HEK293 (cell line): ENCODE results near the gene CORO2B.

Experiments used
- CTCF ChIA-PET: fragments of 350-600 bp; formaldehyde crosslinking; extraction: SDS; loops from one replicate; lab custom pipeline; 2021; ENCODE audit warnings: antibody characterized with exemption; lab: Yijun Ruan, JAX
- POLR2A ChIA-PET: fragments of 300-600 bp; formaldehyde crosslinking; extraction: SDS; loops from one replicate; lab custom pipeline; 2020; ENCODE audit warnings: antibody characterized with exemption, inconsistent platforms; lab: Yijun Ruan, JAX
- H3K27ac ChIP-seq: fragments of 200-500 bp; sonication (Bioruptor generic); 2 replicates; pipeline ENCODE4 v1.5.1; 2014; ENCODE audit warnings: low read depth, low read length, control low read depth, inconsistent platforms; ENCODE audit errors: extremely low read depth
- H3K36me3 ChIP-seq, 2 experiments: fragments of 200-500 bp in 1 of 2; sonication (Bioruptor generic) in 1 of 2; 1 replicate in 1 of 2; 2 replicates in 1 of 2; pipeline ENCODE4 v1.5.1; 2014 to 2017; ENCODE audit warnings: inconsistent platforms in 2 of 2, low read length in 2 of 2; ENCODE audit not compliant: control insufficient read depth in 2 of 2, insufficient read depth in 1 of 2
- H3K4me1 ChIP-seq: fragments of 200-500 bp; sonication (Bioruptor generic); 2 replicates; pipeline ENCODE4 v1.5.1; 2014; ENCODE audit warnings: mild to moderate bottlenecking, low read length, inconsistent platforms; ENCODE audit not compliant: control insufficient read depth, insufficient read depth
- H3K4me3 ChIP-seq: 2 replicates; pipeline ENCODE4 v1.5.1; 2011; ENCODE audit warnings: low read depth, mild to moderate bottlenecking, control low read depth, low read length, moderate library complexity
- H3K9me3 ChIP-seq: fragments of 200-500 bp; sonication (Bioruptor generic); 2 replicates; pipeline ENCODE4 v1.5.1; 2014; ENCODE audit warnings: low read depth, low read length, inconsistent platforms; ENCODE audit not compliant: control insufficient read depth, insufficient read depth
- GLI2 ChIP-seq: fragments of 450-650 bp; formaldehyde crosslinking; IDR thresholded peaks from 2 replicates; pipeline ENCODE4; 2017; ENCODE audit warnings: missing biosample characterization, missing genetic modification characterization, low read depth, borderline replicate concordance
- HOXA7 ChIP-seq: sonication (generic); formaldehyde crosslinking; IDR thresholded peaks from 2 replicates; pipeline ENCODE4 v1.8.1; 2022; ENCODE audit warnings: missing genetic modification reagents, borderline replicate concordance
- HOXC10 ChIP-seq: sonication (generic); formaldehyde crosslinking; IDR thresholded peaks from 2 replicates; pipeline ENCODE4 v1.8.1; 2023; ENCODE audit warnings: mild to moderate bottlenecking, missing genetic modification reagents
- KLF1 ChIP-seq: fragments of 450-650 bp; formaldehyde crosslinking; IDR thresholded peaks from 2 replicates; pipeline ENCODE4 v1.5.1; 2016; ENCODE audit warnings: missing biosample characterization, missing genetic modification characterization
- KLF16 ChIP-seq: fragments of 450-650 bp; formaldehyde crosslinking; IDR thresholded peaks from 2 replicates; pipeline ENCODE4 v1.5.1; 2017; ENCODE audit warnings: missing biosample characterization, missing genetic modification characterization
- KLF17 ChIP-seq: fragments of 450-650 bp; formaldehyde crosslinking; IDR thresholded peaks from 2 replicates; pipeline ENCODE4 v1.5.1; 2016; ENCODE audit warnings: missing biosample characterization, missing genetic modification characterization
- MZF1 ChIP-seq: fragments of 450-650 bp; formaldehyde crosslinking; IDR thresholded peaks from 2 replicates; pipeline ENCODE4 v1.5.1; 2017; ENCODE audit warnings: missing biosample characterization, missing genetic modification characterization, borderline replicate concordance
- OVOL3 ChIP-seq: fragments of 450-650 bp; formaldehyde crosslinking; IDR thresholded peaks from 2 replicates; pipeline ENCODE4 v1.5.1; 2016; ENCODE audit warnings: missing biosample characterization, missing genetic modification characterization
- SALL2 ChIP-seq: fragments of 450-650 bp; formaldehyde crosslinking; IDR thresholded peaks from 2 replicates; pipeline ENCODE4 v1.5.0; 2017; ENCODE audit warnings: missing biosample characterization, mild to moderate bottlenecking, missing genetic modification characterization, borderline replicate concordance
- SP7 ChIP-seq: fragments of 450-650 bp; formaldehyde crosslinking; IDR thresholded peaks from 2 replicates; pipeline ENCODE4 v1.5.1; 2016; ENCODE audit warnings: missing biosample characterization, missing genetic modification characterization
- WT1 ChIP-seq: fragments of 450-650 bp; formaldehyde crosslinking; IDR thresholded peaks from 2 replicates; pipeline ENCODE4 v1.5.1; 2016; ENCODE audit warnings: missing biosample characterization, missing genetic modification characterization
- ZBTB1 ChIP-seq: fragments of 450-650 bp; formaldehyde crosslinking; IDR thresholded peaks from 2 replicates; pipeline ENCODE4 v1.5.1; 2016; ENCODE audit warnings: missing biosample characterization, missing genetic modification characterization
- ZBTB17 ChIP-seq: fragments of 450-650 bp; formaldehyde crosslinking; IDR thresholded peaks from 2 replicates; pipeline ENCODE4 v1.5.1; 2016; ENCODE audit warnings: missing biosample characterization, missing genetic modification characterization
- ZBTB20 ChIP-seq: fragments of 450-650 bp; formaldehyde crosslinking; IDR thresholded peaks from 2 replicates; pipeline ENCODE4 v1.5.1; 2016; ENCODE audit warnings: missing biosample characterization, missing genetic modification characterization
- ZIC2 ChIP-seq: fragments of 450-650 bp; formaldehyde crosslinking; IDR thresholded peaks from 2 replicates; pipeline ENCODE4 v1.5.1; 2016; ENCODE audit warnings: missing biosample characterization, missing genetic modification characterization
- ZNF157 ChIP-seq: fragments of 450-650 bp; formaldehyde crosslinking; IDR thresholded peaks from 2 replicates; pipeline ENCODE4 v1.5.1; 2016; ENCODE audit warnings: missing biosample characterization, missing genetic modification characterization
- ZNF184 ChIP-seq: fragments of 450-650 bp; IDR thresholded peaks from 2 replicates; pipeline ENCODE4 v1.5.1; 2018; ENCODE audit warnings: missing biosample characterization, mild to moderate bottlenecking, missing genetic modification characterization
- ZNF221 ChIP-seq: fragments of 450-650 bp; formaldehyde crosslinking; IDR thresholded peaks from 2 replicates; pipeline ENCODE4 v1.5.1; 2017; ENCODE audit warnings: missing biosample characterization, missing genetic modification characterization, borderline replicate concordance
- ZNF341 ChIP-seq: fragments of 450-650 bp; formaldehyde crosslinking; IDR thresholded peaks from 2 replicates; pipeline ENCODE4; 2016; ENCODE audit warnings: low read depth, missing biosample characterization, missing genetic modification characterization
- ZNF362 ChIP-seq: fragments of 450-650 bp; formaldehyde crosslinking; IDR thresholded peaks from 2 replicates; pipeline ENCODE4 v1.5.1; 2016; ENCODE audit warnings: missing biosample characterization, missing genetic modification characterization
- ZNF473 ChIP-seq: fragments of 450-650 bp; formaldehyde crosslinking; IDR thresholded peaks from 2 replicates; pipeline ENCODE4 v1.5.1; 2017; ENCODE audit warnings: missing biosample characterization, missing genetic modification characterization
- ZNF488 ChIP-seq: fragments of 450-650 bp; formaldehyde crosslinking; IDR thresholded peaks from 2 replicates; pipeline ENCODE4 v1.5.1; 2016; ENCODE audit warnings: missing biosample characterization, missing genetic modification characterization
- ZNF558 ChIP-seq: fragments of 450-650 bp; formaldehyde crosslinking; IDR thresholded peaks from 2 replicates; pipeline ENCODE4 v1.5.1; 2016; ENCODE audit warnings: missing biosample characterization, missing genetic modification characterization
- ZNF645 ChIP-seq: fragments of 450-650 bp; formaldehyde crosslinking; IDR thresholded peaks from 2 replicates; pipeline ENCODE4; 2016; ENCODE audit warnings: missing biosample characterization, missing genetic modification characterization
- ZNF768 ChIP-seq: fragments of 450-650 bp; formaldehyde crosslinking; IDR thresholded peaks from 2 replicates; pipeline ENCODE4 v1.5.1; 2018; ENCODE audit warnings: missing biosample characterization, mild to moderate bottlenecking, missing genetic modification characterization

The CORO2B gene

GRCh38 chr15:68730976-68731897 lies 152.4 kb downstream of the CORO2B start:
- H3K4me1 ChIP-seq = no peaks in the 10 kb centered on the region; the same call in 1 of the 2 replicates
- no peaks in the 10 kb centered on the region for H3K9me3 ChIP-seq
- no peaks in the 10 kb centered on the region for H3K36me3 ChIP-seq
- H3K4me3 ChIP-seq = no peak overlapping the region
- no peak overlapping the region for H3K27ac ChIP-seq
- 0 out of 2 replicates have a peak, but pooled peaks have one; percentile 49 for TF ChIP-seq ZBTB17 (tag by site-specific recombination)
- no peak for TF ChIP-seq HOXA7
- TF ChIP-seq ZNF473 (tag by site-specific recombination) = no peak
- TF ChIP-seq KLF16 (tag by site-specific recombination) = no peak
- no peak for TF ChIP-seq ZNF558 (tag by site-specific recombination)
- no peak for TF ChIP-seq ZNF362 (tag by site-specific recombination)
- no peak for TF ChIP-seq ZNF645
- no peak for TF ChIP-seq ZNF184
- peak; percentile 82 for TF ChIP-seq KLF1 (tag by site-specific recombination)
- TF ChIP-seq OVOL3 (tag by site-specific recombination) = no peak
- no peak for TF ChIP-seq HOXC10 (CRISPR knock-in tag)
- no peak for TF ChIP-seq ZNF221
- TF ChIP-seq GLI2 (tag by site-specific recombination) = no peak
- TF ChIP-seq ZNF157 (tag by site-specific recombination) = no peak
- no peak for TF ChIP-seq ZIC2 (tag by site-specific recombination)
- no peak for TF ChIP-seq ZBTB20 (tag by site-specific recombination)
- peak; percentile 77 for TF ChIP-seq ZNF341 (tag by site-specific recombination)
- no peak for TF ChIP-seq SALL2 (tag by site-specific recombination)
- TF ChIP-seq KLF17 (tag by site-specific recombination) = peak; percentile 98
- peak; percentile 89 for TF ChIP-seq WT1 (tag by site-specific recombination)
- TF ChIP-seq ZNF488 (tag by site-specific recombination) = no peak
- no peak for TF ChIP-seq MZF1 (tag by site-specific recombination)
- TF ChIP-seq SP7 = no peak
- TF ChIP-seq ZBTB1 (tag by site-specific recombination) = no peak
- no peak for TF ChIP-seq ZNF768 (tag by site-specific recombination)
- CTCF ChIA-PET = interaction anchor here (0.6 to 4.0 kb wide), 15 partner anchors 13 to 259 kb away, joined by 3 to 59 read pairs (median 3); no protein-coding TSS in a partner anchor
- POLR2A ChIA-PET = no interaction called here
